K562 (cell line): ENCODE measurements around the gene VPS35L. TPM values are rescaled to one million over a fixed set of nuclear protein-coding genes. Genes with fewer than 3 reads are reported as not detected.

Source experiments
- ATAC-seq: fragments of 200-7000 bp; cut with Tn5 transposase; 3 replicates; pipeline ENCODE4 v1.9.1; 2020; ENCODE audit warnings: moderate library complexity
- BruUV-seq: library from RNA; stranded (reverse); fragments of 400-500 nt; replicated peaks from 2 replicates; lab custom pipeline; 2021; lab: Mats Ljungman, UMichigan
- CTCF ChIA-PET: fragments of 300-600 bp; formaldehyde crosslinking; extraction: SDS; loops from one replicate; lab custom pipeline; 2021; ENCODE audit warnings: low intra/inter-chr PET ratio; lab: Yijun Ruan, JAX
- POLR2A ChIA-PET: fragments of 300-600, 350-650 bp; sonication (Branson Sonifier 250); formaldehyde crosslinking; extraction: SDS; loops from one replicate; lab custom pipeline; 2021; ENCODE audit warnings: antibody characterized with exemption, inconsistent platforms; lab: Yijun Ruan, JAX
- DNase-seq, 4 experiments: peaks; one replicate each; pipeline versions ENCODE4 v3.0.0 to v3.0.0-alpha.2; 2011 to 2018; ENCODE audit warnings: low spot score in 3 of 4, mixed read lengths in 3 of 4; ENCODE audit errors: extremely low read depth in 1 of 4
- FAIRE-seq: peaks from 2 replicates; lab custom pipeline; 2011; peaks lifted over from hg19 to GRCh38; lab: Jason Lieb, UNC
- H2AFZ ChIP-seq: 2 replicates; pipeline ENCODE4 v1.6.0; 2011; ENCODE audit warnings: low read depth, low read length, control low read depth, inconsistent platforms
- H3K27ac ChIP-seq: fragments of 200-600 bp; 3 replicates; pipeline ENCODE4 v1.8.0; 2011; ENCODE audit warnings: low read depth, mild to moderate bottlenecking, control low read depth, inconsistent platforms, low read length, moderate library complexity, mixed read lengths; ENCODE audit errors: extremely low read depth
- H3K27me3 ChIP-seq, 2 experiments: fragments of 300-600 bp in 1 of 2; 2 replicates in 1 of 2; 3 replicates in 1 of 2; pipeline versions ENCODE4 v1.6.0 to v1.8.0; 2011; ENCODE audit warnings: inconsistent platforms in 2 of 2, low read length in 2 of 2, mild to moderate bottlenecking in 1 of 2, mixed read lengths in 1 of 2, moderate library complexity in 1 of 2; ENCODE audit not compliant: control insufficient read depth in 2 of 2, insufficient read depth in 2 of 2
- H3K36me3 ChIP-seq: fragments of 300-600 bp; 3 replicates; pipeline ENCODE4 v1.8.0; 2011; ENCODE audit warnings: mild to moderate bottlenecking, low read length, inconsistent platforms; ENCODE audit not compliant: control insufficient read depth, insufficient read depth
- H3K4me1 ChIP-seq, 2 experiments: fragments of 200-600 bp in 1 of 2; replicated peaks in 1 of 2; 2 replicates in 1 of 2; 3 replicates in 1 of 2; pipeline versions ENCODE4 v1.5.1 to v1.8.0; 2011; ENCODE audit warnings: inconsistent platforms in 2 of 2, low read length in 2 of 2, mild to moderate bottlenecking in 1 of 2, mixed read lengths in 1 of 2, moderate library complexity in 1 of 2; ENCODE audit not compliant: control insufficient read depth in 2 of 2, insufficient read depth in 2 of 2
- H3K4me2 ChIP-seq: 2 replicates; pipeline ENCODE4 v1.6.1; 2011; ENCODE audit warnings: low read length, control low read depth, inconsistent platforms, mixed read lengths; ENCODE audit not compliant: insufficient read depth
- H3K4me3 ChIP-seq: fragments of 200-600 bp; sonication (generic), shearing (Covaris generic); 2 replicates; pipeline ENCODE4 v1.5.1; 2016; ENCODE audit warnings: control low read depth, inconsistent platforms
- H3K79me2 ChIP-seq: fragments of 200-600 bp; 3 replicates; pipeline ENCODE4 v1.8.0; 2011; ENCODE audit warnings: low read length, inconsistent platforms; ENCODE audit not compliant: control insufficient read depth, insufficient read depth
- H3K9ac ChIP-seq, 2 experiments: 2 replicates each; pipeline versions ENCODE4 v1.6.0 to v1.6.1; 2011; ENCODE audit warnings: low read depth in 2 of 2, low read length in 2 of 2, control low read depth in 1 of 2, inconsistent platforms in 1 of 2, mild to moderate bottlenecking in 1 of 2, mixed read lengths in 1 of 2; ENCODE audit not compliant: insufficient read depth in 1 of 2
- H3K9me1 ChIP-seq: one replicate; pipeline ENCODE4 v1.6.0; 2011; ENCODE audit warnings: inconsistent platforms, mild to moderate bottlenecking, low read length, moderate library complexity; ENCODE audit not compliant: control insufficient read depth, insufficient read depth
- H3K9me3 ChIP-seq: replicated peaks from 2 replicates; pipeline ENCODE4 v1.5.1; 2011; ENCODE audit warnings: low read depth, low read length, inconsistent platforms; ENCODE audit not compliant: control insufficient read depth, insufficient read depth
- H4K20me1 ChIP-seq: replicated peaks from 2 replicates; pipeline ENCODE4 v1.6.1; 2011; ENCODE audit warnings: low read length, inconsistent platforms, mixed read lengths; ENCODE audit not compliant: control insufficient read depth, insufficient read depth
- KDM4B ChIP-seq, 2 experiments: fragments of 450-650 bp in 1 of 2; sonication (generic) in 1 of 2; IDR thresholded peaks; 2 replicates each; pipeline ENCODE4 v1.6.1; 2016 to 2017; ENCODE audit warnings: borderline replicate concordance in 2 of 2, antibody characterized with exemption in 1 of 2, low read depth in 1 of 2, mild to moderate bottlenecking in 1 of 2
- SMAD4 ChIP-seq: fragments of 250-450 bp; sonication (Bioruptor Pico); conservative IDR thresholded peaks from 2 replicates; pipeline ENCODE4 v1.8.0; 2021; ENCODE audit warnings: inconsistent platforms, mild to moderate bottlenecking, moderate library complexity
- ZNF146 ChIP-seq: IDR thresholded peaks from one replicate; pipeline ENCODE4 v1.6.1; 2018; ENCODE audit warnings: missing compliant biosample characterization; ENCODE audit not compliant: unreplicated experiment
- ZNF354B ChIP-seq: fragments of 250-450 bp; sonication (Bioruptor Pico); IDR thresholded peaks from 2 replicates; pipeline ENCODE4 v1.4.0; 2020
- ZNF589 ChIP-seq: fragments of 200-800 bp; sonication (Bioruptor generic); IDR thresholded peaks from 2 replicates; pipeline ENCODE4 v1.6.1; 2016; ENCODE audit warnings: low read depth, missing genetic modification characterization, missing compliant biosample characterization
- WGBS: fragments of 100-300 bp; shearing (Covaris generic); methylation state at CpG from one replicate; pipeline ENCODE4 v1.1.6; 2016; ENCODE audit warnings: low coverage, mixed read lengths; ENCODE audit not compliant: insufficient coverage; ENCODE audit errors: missing lambda C conversion rate; 5-methylcytosine and 5-hydroxymethylcytosine counted together
- in situ Hi-C: fragments of 300-500 bp; cut with MboI; formaldehyde crosslinking; loops from 4 replicates; pipeline ENCODE4 v1.15.0; 2018; ENCODE audit warnings: inconsistent platforms, mixed read lengths
- intact Hi-C: fragments of 100-400 bp; cut with micrococcal nuclease; formaldehyde crosslinking; loops from 2 replicates; pipeline ENCODE4 v1.14.2; 2022
- polyA plus RNA-seq, 8 experiments: library from polyadenylated mRNA; depleted of rRNA in 4 of 8; stranded (reverse) in 5 of 8; unstranded in 3 of 8; fragments of >200 nt; fragmentation: Nextera tagmentation in 2 of 8; fragmentation: Illumina TruSeq in 1 of 8; extraction: Ambion mirVana in 2 of 8; extraction: Trizol in 1 of 8; gene quantifications; 2 replicates each; pipeline versions ENCODE4 v1.2.1 to v1.2.3, GENCODE V29; 2011 to 2014; ENCODE audit warnings: inconsistent platforms in 1 of 8, missing spikeins in 1 of 8
- total RNA-seq, 7 experiments: library from RNA; depleted of rRNA in 6 of 7; stranded (reverse); fragments of >200 nt in 6 of 7; fragmentation: Illumina TruSeq in 2 of 7; extraction: Trizol in 2 of 7; gene quantifications; 2 replicates each; pipeline versions ENCODE4 v1.2.1 to v1.2.3, GENCODE V29; 2011 to 2021; ENCODE audit warnings: low replicate concordance in 1 of 7
- TF ChIP-seq, protein P1 (sequence below): fragments of 250-450 bp; sonication (Bioruptor Pico); IDR thresholded peaks from 2 replicates; pipeline ENCODE4 v1.5.0; 2021; ENCODE audit warnings: mild to moderate bottlenecking, borderline replicate concordance
- TF ChIP-seq, protein P2 (sequence below), 2 experiments: IDR thresholded peaks; 2 replicates each; pipeline ENCODE4 v1.6.1; 2011; ENCODE audit warnings: borderline replicate concordance in 1 of 2, control low read depth in 1 of 2, low read depth in 1 of 2, low read length in 1 of 2, mild to moderate bottlenecking in 1 of 2, mixed read lengths in 1 of 2, moderate library complexity in 1 of 2; ENCODE audit not compliant: insufficient read depth in 1 of 2, insufficient read length in 1 of 2, poor library complexity in 1 of 2, severe bottlenecking in 1 of 2; ENCODE audit errors: extremely low read depth in 1 of 2

Gene VPS35L
- total and polyA plus RNA-seq, 9 of the 15 experiments (the other 6 are each of a cell fraction or from before 2014, with no cell fraction given) = 10.2 to 30.4 (median 20.1) TPM

DNA sequence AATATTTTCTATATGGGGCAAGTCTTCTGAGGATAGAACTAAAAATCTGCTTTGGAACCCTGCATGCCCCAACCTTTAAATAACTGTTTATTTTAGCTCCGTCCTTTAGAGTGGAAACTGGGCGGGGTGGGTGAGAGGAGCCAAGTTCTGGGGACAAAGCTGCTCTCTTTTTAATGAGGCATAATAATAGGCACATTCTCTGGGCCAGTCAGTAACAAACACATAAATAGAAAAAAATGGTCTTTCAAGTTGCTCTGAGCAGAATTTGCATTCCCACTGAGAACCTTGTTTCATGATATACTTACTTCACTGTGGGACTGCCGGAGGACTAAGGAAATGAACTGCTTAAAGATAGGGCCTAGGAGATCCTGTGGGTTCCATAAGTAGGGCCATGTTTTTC is 111.0 kb downstream of the VPS35L start:
- Histone ChIP-seq H3K9ac (no peak overlapping the region), H3K9me3 (no peaks in the 10 kb centered on the region), H3K36me3 (no peaks in the 10 kb centered on the region), H3K9me1 (no peaks in the 10 kb centered on the region), H3K4me3 (no peak overlapping the region), H3K27me3 (no peaks in the 10 kb centered on the region), H3K4me1 (no peaks in the 10 kb centered on the region), H3K79me2 (no peaks in the 10 kb centered on the region), H4K20me1 (no peaks in the 10 kb centered on the region), H3K4me2 (no peak overlapping the region), H3K27ac (no peak overlapping the region), H2AFZ (no peak overlapping the region)
- DNase-seq (no peak), FAIRE-seq (no peak), ATAC-seq (no peak)
- in situ Hi-C loops (no loop called here), intact Hi-C loops (no loop called here)
- ChIA-PET CTCF (no interaction called here), POLR2A (interaction anchor here (1.3 kb wide), 1 partner anchor 16 kb away, joined by 3 read pairs; no protein-coding TSS in a partner anchor)
- 62% methylated on average over 3 of the region's 3 CpGs for WGBS
- no peak for TF ChIP-seq ZNF354B (CRISPR knock-in tag)
- TF ChIP-seq SMAD4 (CRISPR knock-in tag) = no peak
- no TSS peak for BruUV-seq

DNA sequence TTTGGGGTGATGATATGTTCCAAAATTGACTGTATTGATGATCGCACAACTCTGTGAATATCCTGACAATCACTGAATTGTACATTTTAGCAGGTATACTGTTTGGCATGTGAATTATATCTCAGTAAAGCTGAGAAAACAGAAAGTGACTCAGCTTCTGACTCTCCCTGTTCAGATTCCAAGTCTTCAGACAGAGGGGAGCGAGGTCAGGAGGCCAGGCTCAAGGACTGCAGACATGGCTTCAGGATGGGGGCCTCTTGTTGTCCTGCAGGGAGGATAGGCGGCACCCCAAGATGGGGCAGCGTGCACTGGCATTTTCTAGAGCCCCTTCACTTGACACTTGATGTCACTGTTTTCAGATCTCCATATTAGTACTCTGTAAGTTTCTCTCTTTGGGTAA is 116.9 kb downstream of the VPS35L start:
- CTCF ChIA-PET = interaction anchor here (0.5 kb wide), 1 partner anchor 76 kb away, joined by 3 read pairs; no protein-coding TSS in a partner anchor
- intact Hi-C loops = no loop called here
- H3K4me2 ChIP-seq = no peak overlapping the region
- H4K20me1 ChIP-seq = no peaks in the 10 kb centered on the region; the same call in 1 of the 2 replicates
- 40% methylated on average over 4 of the region's 4 CpGs for WGBS
- no TSS peak for BruUV-seq
- no peak overlapping the region for H3K27ac ChIP-seq
- no peaks in the 10 kb centered on the region for H3K4me1 ChIP-seq
- ATAC-seq (no peak), FAIRE-seq (no peak), DNase-seq (no peak)
- H3K36me3 ChIP-seq = no peaks in the 10 kb centered on the region
- H3K9me1 ChIP-seq = no peaks in the 10 kb centered on the region
- POLR2A ChIA-PET = no interaction called here
- in situ Hi-C loops = no loop called here
- H3K4me3 ChIP-seq = no peak overlapping the region
- no peak overlapping the region for H2AFZ ChIP-seq
- H3K79me2 ChIP-seq = no peaks in the 10 kb centered on the region
- H3K9ac ChIP-seq = no peak overlapping the region
- no peaks in the 10 kb centered on the region for H3K9me3 ChIP-seq
- H3K27me3 ChIP-seq = no peaks in the 10 kb centered on the region
- TF ChIP-seq KDM4B (IDR thresholded peaks at IDR 0.05; ENCODE audit: borderline replicate concordance in 2 of 2, low read depth in 1 of 2) = no peak
- TF ChIP-seq ZNF146 (CRISPR knock-in tag) = no peak
- TF ChIP-seq, protein P1, sequence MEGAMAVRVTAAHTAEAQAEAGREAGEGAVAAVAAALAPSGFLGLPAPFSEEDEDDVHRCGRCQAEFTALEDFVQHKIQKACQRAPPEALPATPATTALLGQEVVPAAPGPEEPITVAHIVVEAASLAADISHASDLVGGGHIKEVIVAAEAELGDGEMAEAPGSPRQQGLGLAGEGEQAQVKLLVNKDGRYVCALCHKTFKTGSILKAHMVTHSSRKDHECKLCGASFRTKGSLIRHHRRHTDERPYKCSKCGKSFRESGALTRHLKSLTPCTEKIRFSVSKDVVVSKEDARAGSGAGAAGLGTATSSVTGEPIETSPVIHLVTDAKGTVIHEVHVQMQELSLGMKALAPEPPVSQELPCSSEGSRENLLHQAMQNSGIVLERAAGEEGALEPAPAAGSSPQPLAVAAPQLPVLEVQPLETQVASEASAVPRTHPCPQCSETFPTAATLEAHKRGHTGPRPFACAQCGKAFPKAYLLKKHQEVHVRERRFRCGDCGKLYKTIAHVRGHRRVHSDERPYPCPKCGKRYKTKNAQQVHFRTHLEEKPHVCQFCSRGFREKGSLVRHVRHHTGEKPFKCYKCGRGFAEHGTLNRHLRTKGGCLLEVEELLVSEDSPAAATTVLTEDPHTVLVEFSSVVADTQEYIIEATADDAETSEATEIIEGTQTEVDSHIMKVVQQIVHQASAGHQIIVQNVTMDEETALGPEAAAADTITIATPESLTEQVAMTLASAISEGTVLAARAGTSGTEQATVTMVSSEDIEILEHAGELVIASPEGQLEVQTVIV (CRISPR knock-in tag) = no peak
- TF ChIP-seq, protein P2, sequence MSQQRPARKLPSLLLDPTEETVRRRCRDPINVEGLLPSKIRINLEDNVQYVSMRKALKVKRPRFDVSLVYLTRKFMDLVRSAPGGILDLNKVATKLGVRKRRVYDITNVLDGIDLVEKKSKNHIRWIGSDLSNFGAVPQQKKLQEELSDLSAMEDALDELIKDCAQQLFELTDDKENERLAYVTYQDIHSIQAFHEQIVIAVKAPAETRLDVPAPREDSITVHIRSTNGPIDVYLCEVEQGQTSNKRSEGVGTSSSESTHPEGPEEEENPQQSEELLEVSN (IDR thresholded peaks at IDR 0.05; ENCODE audit: borderline replicate concordance in 1 of 2, extremely low read depth in 1 of 2, insufficient read depth in 1 of 2, insufficient read length in 1 of 2, low read depth in 1 of 2, low read length in 1 of 2, poor library complexity in 1 of 2, severe bottlenecking in 1 of 2) = no peak
- no peak for TF ChIP-seq ZNF589
